HEK293 (cell line): Measurements from ENCODE around the gene DYNLT4.

Source experiments
- CTCF ChIA-PET: fragments of 350-600 bp; formaldehyde crosslinking; extraction: SDS; loops from one replicate; lab custom pipeline; 2021; ENCODE audit warnings: antibody characterized with exemption; lab: Yijun Ruan, JAX
- POLR2A ChIA-PET: fragments of 300-600 bp; formaldehyde crosslinking; extraction: SDS; loops from one replicate; lab custom pipeline; 2020; ENCODE audit warnings: antibody characterized with exemption, inconsistent platforms; lab: Yijun Ruan, JAX
- H3K27ac ChIP-seq: fragments of 200-500 bp; sonication (Bioruptor generic); 2 replicates; pipeline ENCODE4 v1.5.1; 2014; ENCODE audit warnings: low read depth, low read length, control low read depth, inconsistent platforms; ENCODE audit errors: extremely low read depth
- H3K36me3 ChIP-seq, 2 experiments: fragments of 200-500 bp in 1 of 2; sonication (Bioruptor generic) in 1 of 2; 1 replicate in 1 of 2; 2 replicates in 1 of 2; pipeline ENCODE4 v1.5.1; 2014 to 2017; ENCODE audit warnings: inconsistent platforms in 2 of 2, low read length in 2 of 2; ENCODE audit not compliant: control insufficient read depth in 2 of 2, insufficient read depth in 1 of 2
- H3K4me1 ChIP-seq: fragments of 200-500 bp; sonication (Bioruptor generic); 2 replicates; pipeline ENCODE4 v1.5.1; 2014; ENCODE audit warnings: mild to moderate bottlenecking, low read length, inconsistent platforms; ENCODE audit not compliant: control insufficient read depth, insufficient read depth
- H3K4me3 ChIP-seq: 2 replicates; pipeline ENCODE4 v1.5.1; 2011; ENCODE audit warnings: low read depth, mild to moderate bottlenecking, control low read depth, low read length, moderate library complexity
- H3K9me3 ChIP-seq: fragments of 200-500 bp; sonication (Bioruptor generic); 2 replicates; pipeline ENCODE4 v1.5.1; 2014; ENCODE audit warnings: low read depth, low read length, inconsistent platforms; ENCODE audit not compliant: control insufficient read depth, insufficient read depth
- EGR2 ChIP-seq: fragments of 450-650 bp; formaldehyde crosslinking; IDR thresholded peaks from 2 replicates; pipeline ENCODE4 v1.5.1; 2016; ENCODE audit warnings: low read depth, missing biosample characterization, missing genetic modification characterization
- GLIS1 ChIP-seq: fragments of 450-650 bp; formaldehyde crosslinking; IDR thresholded peaks from 2 replicates; pipeline ENCODE4 v1.5.1; 2016; ENCODE audit warnings: missing biosample characterization, missing genetic modification characterization
- MZF1 ChIP-seq: fragments of 450-650 bp; formaldehyde crosslinking; IDR thresholded peaks from 2 replicates; pipeline ENCODE4 v1.5.1; 2017; ENCODE audit warnings: missing biosample characterization, missing genetic modification characterization, borderline replicate concordance
- ZBTB1 ChIP-seq: fragments of 450-650 bp; formaldehyde crosslinking; IDR thresholded peaks from 2 replicates; pipeline ENCODE4 v1.5.1; 2016; ENCODE audit warnings: missing biosample characterization, missing genetic modification characterization
- ZBTB8A ChIP-seq: fragments of 450-650 bp; formaldehyde crosslinking; IDR thresholded peaks from 2 replicates; pipeline ENCODE4 v1.5.1; 2016; ENCODE audit warnings: missing biosample characterization, missing genetic modification characterization
- ZNF10 ChIP-seq: fragments of 450-650 bp; formaldehyde crosslinking; IDR thresholded peaks from 2 replicates; pipeline ENCODE4 v1.5.1; 2017; ENCODE audit warnings: missing biosample characterization, missing genetic modification characterization
- ZNF112 ChIP-seq: fragments of 450-650 bp; formaldehyde crosslinking; IDR thresholded peaks from 2 replicates; pipeline ENCODE4 v1.5.0; 2017; ENCODE audit warnings: missing biosample characterization, missing genetic modification characterization
- ZNF24 ChIP-seq: fragments of 450-650 bp; formaldehyde crosslinking; IDR thresholded peaks from 2 replicates; pipeline ENCODE4 v1.5.1; 2016; ENCODE audit warnings: missing biosample characterization, missing genetic modification characterization
- ZNF302 ChIP-seq: fragments of 450-650 bp; formaldehyde crosslinking; IDR thresholded peaks from 2 replicates; pipeline ENCODE4 v1.5.1; 2016; ENCODE audit warnings: missing biosample characterization, missing genetic modification characterization, low read depth
- ZNF426 ChIP-seq: fragments of 450-650 bp; formaldehyde crosslinking; IDR thresholded peaks from 2 replicates; pipeline ENCODE4 v1.5.1; 2017; ENCODE audit warnings: missing biosample characterization, missing genetic modification characterization, mild to moderate bottlenecking, inconsistent platforms, moderate library complexity
- ZNF548 ChIP-seq: fragments of 450-650 bp; formaldehyde crosslinking; IDR thresholded peaks from 2 replicates; pipeline ENCODE4 v1.5.1; 2016; ENCODE audit warnings: missing biosample characterization, missing genetic modification characterization
- ZNF560 ChIP-seq: fragments of 450-650 bp; formaldehyde crosslinking; IDR thresholded peaks from 2 replicates; pipeline ENCODE4 v1.5.1; 2017; ENCODE audit warnings: missing biosample characterization, missing genetic modification characterization, borderline replicate concordance
- ZNF571 ChIP-seq: fragments of 450-650 bp; formaldehyde crosslinking; IDR thresholded peaks from 2 replicates; pipeline ENCODE4 v1.5.0; 2017; ENCODE audit warnings: missing biosample characterization, missing genetic modification characterization
- ZNF600 ChIP-seq: fragments of 450-650 bp; formaldehyde crosslinking; IDR thresholded peaks from 2 replicates; pipeline ENCODE4 v1.5.1; 2016; ENCODE audit warnings: missing biosample characterization, missing genetic modification characterization
- ZNF658 ChIP-seq: fragments of 450-650 bp; formaldehyde crosslinking; IDR thresholded peaks from 2 replicates; pipeline ENCODE4; 2016; ENCODE audit warnings: missing biosample characterization, missing genetic modification characterization
- ZNF785 ChIP-seq: fragments of 450-650 bp; formaldehyde crosslinking; IDR thresholded peaks from 2 replicates; pipeline ENCODE4 v1.5.1; 2016; ENCODE audit warnings: missing biosample characterization, missing genetic modification characterization
- ZNF837 ChIP-seq: fragments of 450-650 bp; formaldehyde crosslinking; IDR thresholded peaks from 2 replicates; pipeline ENCODE4 v1.5.1; 2016; ENCODE audit warnings: missing biosample characterization, missing genetic modification characterization
- ZNF843 ChIP-seq: fragments of 450-650 bp; formaldehyde crosslinking; IDR thresholded peaks from 2 replicates; pipeline ENCODE4 v1.5.1; 2016; ENCODE audit warnings: missing biosample characterization, missing genetic modification characterization
- TF ChIP-seq, protein P1 (sequence below): fragments of 450-650 bp; formaldehyde crosslinking; IDR thresholded peaks from 2 replicates; pipeline ENCODE4 v1.5.1; 2016; ENCODE audit warnings: missing biosample characterization, missing genetic modification characterization, borderline replicate concordance
- TF ChIP-seq, protein P2 (sequence below): fragments of 450-650 bp; formaldehyde crosslinking; IDR thresholded peaks from 2 replicates; pipeline ENCODE4 v1.5.1; 2016; ENCODE audit warnings: missing biosample characterization, missing genetic modification characterization
- TF ChIP-seq, protein P3 (sequence below): fragments of 450-650 bp; formaldehyde crosslinking; IDR thresholded peaks from 2 replicates; pipeline ENCODE4 v1.5.1; 2017; ENCODE audit warnings: missing biosample characterization, missing genetic modification characterization
- TF ChIP-seq, protein P4 (sequence below): fragments of 450-650 bp; IDR thresholded peaks from 2 replicates; pipeline ENCODE4 v1.5.1; 2018; ENCODE audit warnings: missing biosample characterization, missing genetic modification characterization
- TF ChIP-seq, protein P5 (sequence below): fragments of 450-650 bp; formaldehyde crosslinking; IDR thresholded peaks from 2 replicates; pipeline ENCODE4 v1.5.1; 2016; ENCODE audit warnings: missing biosample characterization, missing genetic modification characterization

Gene DYNLT4

DNA sequence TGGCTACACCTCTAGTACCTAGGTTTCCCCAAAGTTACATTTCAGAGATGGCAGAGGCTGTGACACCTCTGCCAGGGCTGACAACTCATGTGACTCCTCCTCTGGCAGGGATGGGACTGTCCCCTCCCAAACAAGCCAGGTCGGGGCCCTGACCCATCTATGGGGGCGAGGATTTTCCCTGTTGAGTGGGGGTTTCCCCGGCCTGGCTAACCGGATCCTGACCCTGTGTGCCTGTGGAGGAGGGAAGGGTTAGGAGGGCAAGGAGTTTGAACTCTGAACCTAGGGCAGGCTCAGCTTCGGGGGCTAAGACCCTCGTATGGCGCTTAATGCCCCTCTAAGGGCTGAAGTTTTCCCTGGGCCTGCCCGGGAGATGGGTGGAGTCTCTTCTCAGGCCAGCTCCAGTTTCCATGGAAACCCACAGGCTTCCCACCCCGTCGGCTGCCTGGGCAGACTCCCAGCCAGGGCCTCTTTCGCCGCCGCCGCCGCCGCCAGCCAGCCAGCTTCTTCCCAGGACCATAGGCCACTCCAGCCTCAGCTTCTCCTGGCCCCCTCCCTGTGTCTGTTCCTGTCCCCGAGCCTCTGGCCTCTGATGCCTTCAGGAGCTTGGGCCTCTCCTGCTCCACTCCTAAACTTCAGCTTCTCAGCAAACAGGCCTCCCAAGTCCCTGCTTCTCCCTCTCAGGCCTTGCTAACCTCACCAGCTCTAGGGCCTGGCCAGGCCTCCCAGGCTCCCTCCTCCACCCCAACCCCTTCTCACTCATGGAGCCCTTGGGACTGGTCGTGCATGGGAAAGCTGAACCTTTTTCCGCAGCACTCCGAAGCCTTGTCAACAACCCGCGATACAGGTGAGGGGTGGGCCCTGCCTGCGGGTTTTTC lies 1.1 kb upstream of the DYNLT4 start, which contains the start of gene BTBD19:
Gene BTBD19 (plus strand): TSS at position 461 of the 875 bp plus-strand sequence. CDS start 298 bp downstream, at position 759.
- ChIA-PET CTCF (interaction anchor here (0.6 to 2.0 kb wide), 13 partner anchors 8 to 204 kb away, joined by 3 to 13 read pairs (median 4); partner anchors contain the start of genes PLK3 and UROD), POLR2A (interaction anchor here (0.5 to 4.0 kb wide), 18 partner anchors 8 to 714 kb away, joined by 3 to 84 read pairs (median 4); partner anchors contain the start of genes BEST4, CCDC163, EIF2B3 and HECTD3)
- Histone ChIP-seq H3K36me3 (peaks cover 0 to 49% of the 10 kb centered on the region in 2 experiments; a peak in 1 of 3 replicates), H3K4me3 (peak within 1 kb of the TSS; percentile 33), H3K27ac (peak within 1 kb of the TSS; percentile 72), H3K4me1 (peaks cover 19% of the 10 kb centered on the region), H3K9me3 (no peaks in the 10 kb centered on the region)
- TF ChIP-seq ZBTB8A (tag by site-specific recombination): peak; percentile 71
- no peak for TF ChIP-seq ZNF548 (tag by site-specific recombination)
- no peak for TF ChIP-seq ZNF785 (tag by site-specific recombination)
- TF ChIP-seq ZNF560: no peak
- TF ChIP-seq, protein P1, sequence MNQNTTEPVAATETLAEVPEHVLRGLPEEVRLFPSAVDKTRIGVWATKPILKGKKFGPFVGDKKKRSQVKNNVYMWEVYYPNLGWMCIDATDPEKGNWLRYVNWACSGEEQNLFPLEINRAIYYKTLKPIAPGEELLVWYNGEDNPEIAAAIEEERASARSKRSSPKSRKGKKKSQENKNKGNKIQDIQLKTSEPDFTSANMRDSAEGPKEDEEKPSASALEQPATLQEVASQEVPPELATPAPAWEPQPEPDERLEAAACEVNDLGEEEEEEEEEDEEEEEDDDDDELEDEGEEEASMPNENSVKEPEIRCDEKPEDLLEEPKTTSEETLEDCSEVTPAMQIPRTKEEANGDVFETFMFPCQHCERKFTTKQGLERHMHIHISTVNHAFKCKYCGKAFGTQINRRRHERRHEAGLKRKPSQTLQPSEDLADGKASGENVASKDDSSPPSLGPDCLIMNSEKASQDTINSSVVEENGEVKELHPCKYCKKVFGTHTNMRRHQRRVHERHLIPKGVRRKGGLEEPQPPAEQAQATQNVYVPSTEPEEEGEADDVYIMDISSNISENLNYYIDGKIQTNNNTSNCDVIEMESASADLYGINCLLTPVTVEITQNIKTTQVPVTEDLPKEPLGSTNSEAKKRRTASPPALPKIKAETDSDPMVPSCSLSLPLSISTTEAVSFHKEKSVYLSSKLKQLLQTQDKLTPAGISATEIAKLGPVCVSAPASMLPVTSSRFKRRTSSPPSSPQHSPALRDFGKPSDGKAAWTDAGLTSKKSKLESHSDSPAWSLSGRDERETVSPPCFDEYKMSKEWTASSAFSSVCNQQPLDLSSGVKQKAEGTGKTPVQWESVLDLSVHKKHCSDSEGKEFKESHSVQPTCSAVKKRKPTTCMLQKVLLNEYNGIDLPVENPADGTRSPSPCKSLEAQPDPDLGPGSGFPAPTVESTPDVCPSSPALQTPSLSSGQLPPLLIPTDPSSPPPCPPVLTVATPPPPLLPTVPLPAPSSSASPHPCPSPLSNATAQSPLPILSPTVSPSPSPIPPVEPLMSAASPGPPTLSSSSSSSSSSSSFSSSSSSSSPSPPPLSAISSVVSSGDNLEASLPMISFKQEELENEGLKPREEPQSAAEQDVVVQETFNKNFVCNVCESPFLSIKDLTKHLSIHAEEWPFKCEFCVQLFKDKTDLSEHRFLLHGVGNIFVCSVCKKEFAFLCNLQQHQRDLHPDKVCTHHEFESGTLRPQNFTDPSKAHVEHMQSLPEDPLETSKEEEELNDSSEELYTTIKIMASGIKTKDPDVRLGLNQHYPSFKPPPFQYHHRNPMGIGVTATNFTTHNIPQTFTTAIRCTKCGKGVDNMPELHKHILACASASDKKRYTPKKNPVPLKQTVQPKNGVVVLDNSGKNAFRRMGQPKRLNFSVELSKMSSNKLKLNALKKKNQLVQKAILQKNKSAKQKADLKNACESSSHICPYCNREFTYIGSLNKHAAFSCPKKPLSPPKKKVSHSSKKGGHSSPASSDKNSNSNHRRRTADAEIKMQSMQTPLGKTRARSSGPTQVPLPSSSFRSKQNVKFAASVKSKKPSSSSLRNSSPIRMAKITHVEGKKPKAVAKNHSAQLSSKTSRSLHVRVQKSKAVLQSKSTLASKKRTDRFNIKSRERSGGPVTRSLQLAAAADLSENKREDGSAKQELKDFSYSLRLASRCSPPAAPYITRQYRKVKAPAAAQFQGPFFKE (tag by site-specific recombination): no peak
- TF ChIP-seq, protein P2, sequence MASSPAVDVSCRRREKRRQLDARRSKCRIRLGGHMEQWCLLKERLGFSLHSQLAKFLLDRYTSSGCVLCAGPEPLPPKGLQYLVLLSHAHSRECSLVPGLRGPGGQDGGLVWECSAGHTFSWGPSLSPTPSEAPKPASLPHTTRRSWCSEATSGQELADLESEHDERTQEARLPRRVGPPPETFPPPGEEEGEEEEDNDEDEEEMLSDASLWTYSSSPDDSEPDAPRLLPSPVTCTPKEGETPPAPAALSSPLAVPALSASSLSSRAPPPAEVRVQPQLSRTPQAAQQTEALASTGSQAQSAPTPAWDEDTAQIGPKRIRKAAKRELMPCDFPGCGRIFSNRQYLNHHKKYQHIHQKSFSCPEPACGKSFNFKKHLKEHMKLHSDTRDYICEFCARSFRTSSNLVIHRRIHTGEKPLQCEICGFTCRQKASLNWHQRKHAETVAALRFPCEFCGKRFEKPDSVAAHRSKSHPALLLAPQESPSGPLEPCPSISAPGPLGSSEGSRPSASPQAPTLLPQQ (tag by site-specific recombination): peak; percentile 74; the same call in 1 of the 2 replicates
- TF ChIP-seq MZF1: no peak
- no peak for TF ChIP-seq ZNF837
- no peak for TF ChIP-seq ZNF658 (tag by site-specific recombination)
- TF ChIP-seq ZNF24 (tag by site-specific recombination): no peak
- TF ChIP-seq, protein P3, sequence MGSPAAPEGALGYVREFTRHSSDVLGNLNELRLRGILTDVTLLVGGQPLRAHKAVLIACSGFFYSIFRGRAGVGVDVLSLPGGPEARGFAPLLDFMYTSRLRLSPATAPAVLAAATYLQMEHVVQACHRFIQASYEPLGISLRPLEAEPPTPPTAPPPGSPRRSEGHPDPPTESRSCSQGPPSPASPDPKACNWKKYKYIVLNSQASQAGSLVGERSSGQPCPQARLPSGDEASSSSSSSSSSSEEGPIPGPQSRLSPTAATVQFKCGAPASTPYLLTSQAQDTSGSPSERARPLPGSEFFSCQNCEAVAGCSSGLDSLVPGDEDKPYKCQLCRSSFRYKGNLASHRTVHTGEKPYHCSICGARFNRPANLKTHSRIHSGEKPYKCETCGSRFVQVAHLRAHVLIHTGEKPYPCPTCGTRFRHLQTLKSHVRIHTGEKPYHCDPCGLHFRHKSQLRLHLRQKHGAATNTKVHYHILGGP (tag by site-specific recombination): no peak
- TF ChIP-seq ZNF426: no peak
- no peak for TF ChIP-seq GLIS1
- no peak for TF ChIP-seq ZBTB1 (tag by site-specific recombination)
- TF ChIP-seq ZNF112 (tag by site-specific recombination): no peak
- TF ChIP-seq, protein P4, sequence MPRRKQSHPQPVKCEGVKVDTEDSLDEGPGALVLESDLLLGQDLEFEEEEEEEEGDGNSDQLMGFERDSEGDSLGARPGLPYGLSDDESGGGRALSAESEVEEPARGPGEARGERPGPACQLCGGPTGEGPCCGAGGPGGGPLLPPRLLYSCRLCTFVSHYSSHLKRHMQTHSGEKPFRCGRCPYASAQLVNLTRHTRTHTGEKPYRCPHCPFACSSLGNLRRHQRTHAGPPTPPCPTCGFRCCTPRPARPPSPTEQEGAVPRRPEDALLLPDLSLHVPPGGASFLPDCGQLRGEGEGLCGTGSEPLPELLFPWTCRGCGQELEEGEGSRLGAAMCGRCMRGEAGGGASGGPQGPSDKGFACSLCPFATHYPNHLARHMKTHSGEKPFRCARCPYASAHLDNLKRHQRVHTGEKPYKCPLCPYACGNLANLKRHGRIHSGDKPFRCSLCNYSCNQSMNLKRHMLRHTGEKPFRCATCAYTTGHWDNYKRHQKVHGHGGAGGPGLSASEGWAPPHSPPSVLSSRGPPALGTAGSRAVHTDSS (tag by site-specific recombination): no peak
- TF ChIP-seq ZNF302 (tag by site-specific recombination): no peak
- TF ChIP-seq, protein P5, sequence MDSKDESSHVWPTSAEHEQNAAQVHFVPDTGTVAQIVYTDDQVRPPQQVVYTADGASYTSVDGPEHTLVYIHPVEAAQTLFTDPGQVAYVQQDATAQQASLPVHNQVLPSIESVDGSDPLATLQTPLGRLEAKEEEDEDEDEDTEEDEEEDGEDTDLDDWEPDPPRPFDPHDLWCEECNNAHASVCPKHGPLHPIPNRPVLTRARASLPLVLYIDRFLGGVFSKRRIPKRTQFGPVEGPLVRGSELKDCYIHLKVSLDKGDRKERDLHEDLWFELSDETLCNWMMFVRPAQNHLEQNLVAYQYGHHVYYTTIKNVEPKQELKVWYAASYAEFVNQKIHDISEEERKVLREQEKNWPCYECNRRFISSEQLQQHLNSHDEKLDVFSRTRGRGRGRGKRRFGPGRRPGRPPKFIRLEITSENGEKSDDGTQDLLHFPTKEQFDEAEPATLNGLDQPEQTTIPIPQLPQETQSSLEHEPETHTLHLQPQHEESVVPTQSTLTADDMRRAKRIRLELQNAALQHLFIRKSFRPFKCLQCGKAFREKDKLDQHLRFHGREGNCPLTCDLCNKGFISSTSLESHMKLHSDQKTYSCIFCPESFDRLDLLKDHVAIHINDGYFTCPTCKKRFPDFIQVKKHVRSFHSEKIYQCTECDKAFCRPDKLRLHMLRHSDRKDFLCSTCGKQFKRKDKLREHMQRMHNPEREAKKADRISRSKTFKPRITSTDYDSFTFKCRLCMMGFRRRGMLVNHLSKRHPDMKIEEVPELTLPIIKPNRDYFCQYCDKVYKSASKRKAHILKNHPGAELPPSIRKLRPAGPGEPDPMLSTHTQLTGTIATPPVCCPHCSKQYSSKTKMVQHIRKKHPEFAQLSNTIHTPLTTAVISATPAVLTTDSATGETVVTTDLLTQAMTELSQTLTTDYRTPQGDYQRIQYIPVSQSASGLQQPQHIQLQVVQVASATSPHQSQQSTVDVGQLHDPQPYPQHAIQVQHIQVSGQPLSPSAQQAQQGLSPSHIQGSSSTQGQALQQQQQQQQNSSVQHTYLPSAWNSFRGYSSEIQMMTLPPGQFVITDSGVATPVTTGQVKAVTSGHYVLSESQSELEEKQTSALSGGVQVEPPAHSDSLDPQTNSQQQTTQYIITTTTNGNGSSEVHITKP (tag by site-specific recombination): peak; percentile 98
- TF ChIP-seq ZNF843: no peak
- TF ChIP-seq ZNF600 (tag by site-specific recombination): 0 out of 2 replicates have a peak, but pooled peaks have one; percentile 35
- TF ChIP-seq ZNF10 (tag by site-specific recombination): no peak
- TF ChIP-seq EGR2: no peak
- no peak for TF ChIP-seq ZNF571 (tag by site-specific recombination)
